Measurements from ENCODE around the gene LRRC75B.

DNA sequence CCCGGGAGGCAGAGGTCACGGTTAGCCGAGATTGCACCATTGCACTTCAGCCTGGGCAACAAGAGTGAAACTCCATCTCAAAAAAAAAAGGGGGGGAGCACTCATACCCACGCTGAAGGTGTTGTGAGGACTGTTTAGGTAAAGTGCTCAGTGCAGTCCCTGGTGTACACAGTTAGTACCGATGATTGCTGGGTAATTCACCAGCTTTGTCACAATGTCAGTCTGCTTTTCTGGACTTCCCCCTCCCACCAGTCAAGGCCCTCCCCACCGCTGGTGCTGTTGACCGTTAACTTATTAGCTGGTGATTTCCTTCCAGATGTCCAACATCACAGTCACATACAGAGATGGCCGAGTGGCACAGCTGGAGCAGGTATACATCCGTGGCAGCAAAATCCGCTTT, 25.2 kb downstream of the LRRC75B start:
- TF ChIP-seq, protein P1, sequence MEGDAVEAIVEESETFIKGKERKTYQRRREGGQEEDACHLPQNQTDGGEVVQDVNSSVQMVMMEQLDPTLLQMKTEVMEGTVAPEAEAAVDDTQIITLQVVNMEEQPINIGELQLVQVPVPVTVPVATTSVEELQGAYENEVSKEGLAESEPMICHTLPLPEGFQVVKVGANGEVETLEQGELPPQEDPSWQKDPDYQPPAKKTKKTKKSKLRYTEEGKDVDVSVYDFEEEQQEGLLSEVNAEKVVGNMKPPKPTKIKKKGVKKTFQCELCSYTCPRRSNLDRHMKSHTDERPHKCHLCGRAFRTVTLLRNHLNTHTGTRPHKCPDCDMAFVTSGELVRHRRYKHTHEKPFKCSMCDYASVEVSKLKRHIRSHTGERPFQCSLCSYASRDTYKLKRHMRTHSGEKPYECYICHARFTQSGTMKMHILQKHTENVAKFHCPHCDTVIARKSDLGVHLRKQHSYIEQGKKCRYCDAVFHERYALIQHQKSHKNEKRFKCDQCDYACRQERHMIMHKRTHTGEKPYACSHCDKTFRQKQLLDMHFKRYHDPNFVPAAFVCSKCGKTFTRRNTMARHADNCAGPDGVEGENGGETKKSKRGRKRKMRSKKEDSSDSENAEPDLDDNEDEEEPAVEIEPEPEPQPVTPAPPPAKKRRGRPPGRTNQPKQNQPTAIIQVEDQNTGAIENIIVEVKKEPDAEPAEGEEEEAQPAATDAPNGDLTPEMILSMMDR (conservative IDR thresholded peaks at IDR 0.05; ENCODE audit: low read depth, low read length) = no peak
- no peak for TF ChIP-seq EZH2 (IDR thresholded peaks at IDR 0.05; ENCODE audit: borderline replicate concordance, low read depth, low read length, poor library complexity, severe bottlenecking)
